ENCODE results near the gene PACRG. TPM values are rescaled to one million over a fixed set of nuclear protein-coding genes. Genes with fewer than 3 reads are reported as not detected.

The PACRG gene
- total RNA-seq, 1 experiment from 2014 or later = 0.26 TPM

GRCh38 chr6:162699961-162700360, 27.8 kb upstream of the PACRG start:
- DNase-seq = no peak
- no peak overlapping the region for H2AFZ ChIP-seq (ENCODE audit: low read length)
- no peak overlapping the region for H2BK15ac ChIP-seq (ENCODE audit: low read depth, low read length)

More at GRCh38 chr6:162699961-162700360, 27.8 kb upstream of the PACRG start:
- Histone ChIP-seq H3K27ac (ENCODE audit: insufficient read length, low read depth, low read length) (no peak overlapping the region), H4K91ac (ENCODE audit: insufficient read length, low read depth, low read length) (no peak overlapping the region), H3K4ac (ENCODE audit: low read depth, low read length) (no peak overlapping the region), H3K79me2 (ENCODE audit: insufficient read depth, low read length) (no peaks in the 10 kb centered on the region), H3K56ac (ENCODE audit: insufficient read length, low read depth, low read length) (no peak overlapping the region), H3K14ac (ENCODE audit: insufficient read depth, low read length) (no peak overlapping the region), H3K18ac (ENCODE audit: insufficient read length, low read depth, low read length) (no peak overlapping the region), H3K9me3 (ENCODE audit: control insufficient read depth, low read depth, low read length) (no peaks in the 10 kb centered on the region), H4K8ac (replicated peaks; ENCODE audit: insufficient read length, low read depth, low read length) (no peak overlapping the region), H3K4me2 (ENCODE audit: insufficient read depth, insufficient read length, low read length) (no peak overlapping the region), H3T11ph (ENCODE audit: low read length) (no peak overlapping the region), H2BK20ac (ENCODE audit: low read depth, low read length, poor library complexity, severe bottlenecking) (no peak overlapping the region), H3K23ac (ENCODE audit: insufficient read length, low read depth, low read length) (no peak overlapping the region), H2AK5ac (ENCODE audit: insufficient read length, low read length) (no peak overlapping the region), H3K27me3 (ENCODE audit: insufficient read depth, low read length) (no peaks in the 10 kb centered on the region), H2BK12ac (ENCODE audit: insufficient read length, low read depth, low read length) (no peak overlapping the region), H2BK120ac (ENCODE audit: low read depth, low read length, poor library complexity, severe bottlenecking) (no peak overlapping the region), H4K20me1 (ENCODE audit: control insufficient read depth, insufficient read depth, insufficient read length) (no peaks in the 10 kb centered on the region), H3K9ac (ENCODE audit: extremely low read depth, insufficient read length, low read length) (no peak overlapping the region), H3K79me1 (ENCODE audit: insufficient read depth, low read depth, low read length, poor library complexity, severe bottlenecking) (no peaks in the 10 kb centered on the region), H4K5ac (ENCODE audit: insufficient read length, low read depth, low read length) (no peak overlapping the region), H3K23me2 (ENCODE audit: insufficient read length, low read depth, low read length, poor library complexity, severe bottlenecking) (no peaks in the 10 kb centered on the region), H3K4me1 (ENCODE audit: insufficient read depth, low read length) (no peaks in the 10 kb centered on the region), H2BK5ac (ENCODE audit: insufficient read length, low read length) (no peak overlapping the region)
- H3K4me1 Mint-ChIP-seq = no peaks in the 10 kb centered on the region; a peak in 1 of 4 replicates
- no peak overlapping the region for H3K4me3 Mint-ChIP-seq
- no peak overlapping the region for H3K27ac Mint-ChIP-seq
- H3K27me3 Mint-ChIP-seq (ENCODE audit: low read depth) = no peaks in the 10 kb centered on the region
- H3K9me3 Mint-ChIP-seq = no peaks in the 10 kb centered on the region
- no CpG with 5 or more reads among the region's 2 CpGs for WGBS (ENCODE audit: extremely low coverage, insufficient read length, low lambda C conversion rate)
- H3K36me3 Mint-ChIP-seq (ENCODE audit: insufficient read depth in 1 of 3, low read depth in 3 of 3) = no peaks in the 10 kb centered on the region
- TF ChIP-seq, protein P1, sequence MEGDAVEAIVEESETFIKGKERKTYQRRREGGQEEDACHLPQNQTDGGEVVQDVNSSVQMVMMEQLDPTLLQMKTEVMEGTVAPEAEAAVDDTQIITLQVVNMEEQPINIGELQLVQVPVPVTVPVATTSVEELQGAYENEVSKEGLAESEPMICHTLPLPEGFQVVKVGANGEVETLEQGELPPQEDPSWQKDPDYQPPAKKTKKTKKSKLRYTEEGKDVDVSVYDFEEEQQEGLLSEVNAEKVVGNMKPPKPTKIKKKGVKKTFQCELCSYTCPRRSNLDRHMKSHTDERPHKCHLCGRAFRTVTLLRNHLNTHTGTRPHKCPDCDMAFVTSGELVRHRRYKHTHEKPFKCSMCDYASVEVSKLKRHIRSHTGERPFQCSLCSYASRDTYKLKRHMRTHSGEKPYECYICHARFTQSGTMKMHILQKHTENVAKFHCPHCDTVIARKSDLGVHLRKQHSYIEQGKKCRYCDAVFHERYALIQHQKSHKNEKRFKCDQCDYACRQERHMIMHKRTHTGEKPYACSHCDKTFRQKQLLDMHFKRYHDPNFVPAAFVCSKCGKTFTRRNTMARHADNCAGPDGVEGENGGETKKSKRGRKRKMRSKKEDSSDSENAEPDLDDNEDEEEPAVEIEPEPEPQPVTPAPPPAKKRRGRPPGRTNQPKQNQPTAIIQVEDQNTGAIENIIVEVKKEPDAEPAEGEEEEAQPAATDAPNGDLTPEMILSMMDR (conservative IDR thresholded peaks at IDR 0.05) = no peak
